Epithelial cell of proximal tubule (primary cell): ENCODE measurements around the gene FHOD3. TPM values are rescaled to one million over a fixed set of nuclear protein-coding genes. Genes with fewer than 3 reads are reported as not detected.

Experiments used
- DNase-seq: peaks from one replicate; pipeline ENCODE4 v3.0.0-alpha.2; 2011; ENCODE audit warnings: low read depth
- H3K4me3 ChIP-seq: 2 replicates; pipeline ENCODE4 v1.5.1; 2011; ENCODE audit warnings: low read depth, mild to moderate bottlenecking, low read length
- CTCF ChIP-seq: conservative IDR thresholded peaks from 2 replicates; pipeline ENCODE4 v1.5.1; 2012; ENCODE audit warnings: low read depth, mild to moderate bottlenecking, low read length
- total RNA-seq: library from RNA; depleted of rRNA; stranded (reverse); fragments of >200 nt; gene quantifications from 2 replicates; pipeline ENCODE4 v1.2.3, GENCODE V29; 2015

The FHOD3 gene
- total RNA-seq, 1 donor from 2014 or later, result 27.3 TPM

DNA sequence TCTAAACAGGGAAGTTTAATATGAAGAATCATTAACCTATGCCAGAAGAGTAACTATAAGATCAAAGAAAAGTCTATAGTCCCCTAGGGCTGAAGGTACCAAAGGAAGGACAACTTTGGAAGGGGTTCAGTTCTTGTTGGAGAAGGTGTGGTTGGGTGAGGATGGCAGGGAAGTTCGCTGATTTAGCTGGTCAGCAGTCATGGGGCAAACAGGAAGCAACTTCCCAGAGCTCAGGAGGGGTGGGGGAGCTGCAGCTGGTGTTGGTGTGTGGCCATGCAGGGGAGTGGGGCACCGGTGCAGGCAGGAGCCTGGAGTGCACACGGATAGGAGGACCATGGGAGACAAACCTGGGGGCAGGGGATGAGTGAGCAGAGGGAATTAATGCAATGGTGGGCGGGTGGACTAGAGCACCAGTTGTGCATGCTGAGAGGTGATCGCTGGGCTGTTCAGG is 34.0 kb downstream of the FHOD3 start:
- no peak for TF ChIP-seq CTCF
- no peak overlapping the region for H3K4me3 ChIP-seq
- DNase-seq, result no peak

DNA sequence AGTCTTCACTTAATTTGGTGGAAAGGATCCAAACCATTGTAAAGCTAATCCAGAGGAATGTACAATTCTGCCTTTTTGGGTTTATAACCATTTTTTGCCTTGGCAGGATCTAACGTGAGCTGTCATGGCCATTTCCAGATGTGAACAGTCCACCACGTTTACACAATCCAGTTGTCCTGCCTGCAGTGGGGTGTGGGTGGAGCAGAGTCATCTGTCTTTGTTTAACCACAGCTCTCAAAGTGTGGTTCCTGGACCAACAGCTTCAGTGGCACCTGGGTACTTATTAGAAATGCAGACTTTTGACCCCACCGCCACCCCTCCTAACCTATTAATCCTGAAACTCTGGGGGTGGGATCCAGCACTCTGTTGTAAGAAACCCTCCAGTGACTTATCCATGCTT is 35.9 kb downstream of the FHOD3 start:
- TF ChIP-seq CTCF, result no peak
- H3K4me3 ChIP-seq, result no peak overlapping the region
- no peak for DNase-seq

DNA sequence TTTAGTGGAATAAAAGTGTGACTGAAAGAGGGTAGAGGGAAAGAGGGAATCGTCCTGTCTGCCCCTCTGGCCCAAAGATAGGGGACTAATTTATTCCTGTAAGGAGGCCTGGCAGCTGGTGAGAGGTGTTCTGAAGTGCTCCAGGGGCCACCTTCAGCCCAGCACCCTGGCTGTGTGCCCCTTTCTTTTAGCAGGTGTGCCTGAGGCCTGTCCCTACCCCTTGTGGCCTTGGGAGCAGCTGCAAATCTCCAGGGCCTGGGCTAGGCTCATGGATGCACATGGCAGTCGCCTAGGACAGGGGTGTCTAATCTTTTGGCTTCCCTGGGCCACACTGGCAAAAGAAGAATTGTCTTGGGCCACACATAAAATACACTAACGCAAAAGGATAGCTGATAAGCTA is 37.3 kb downstream of the FHOD3 start:
- DNase-seq, result no peak
- no peak for TF ChIP-seq CTCF
- no peak overlapping the region for H3K4me3 ChIP-seq

GRCh38 chr18:36335476-36336279 is 38.2 kb downstream of the FHOD3 start:
- DNase-seq, result no peak
- TF ChIP-seq CTCF, result no peak
- no peak overlapping the region for H3K4me3 ChIP-seq

DNA sequence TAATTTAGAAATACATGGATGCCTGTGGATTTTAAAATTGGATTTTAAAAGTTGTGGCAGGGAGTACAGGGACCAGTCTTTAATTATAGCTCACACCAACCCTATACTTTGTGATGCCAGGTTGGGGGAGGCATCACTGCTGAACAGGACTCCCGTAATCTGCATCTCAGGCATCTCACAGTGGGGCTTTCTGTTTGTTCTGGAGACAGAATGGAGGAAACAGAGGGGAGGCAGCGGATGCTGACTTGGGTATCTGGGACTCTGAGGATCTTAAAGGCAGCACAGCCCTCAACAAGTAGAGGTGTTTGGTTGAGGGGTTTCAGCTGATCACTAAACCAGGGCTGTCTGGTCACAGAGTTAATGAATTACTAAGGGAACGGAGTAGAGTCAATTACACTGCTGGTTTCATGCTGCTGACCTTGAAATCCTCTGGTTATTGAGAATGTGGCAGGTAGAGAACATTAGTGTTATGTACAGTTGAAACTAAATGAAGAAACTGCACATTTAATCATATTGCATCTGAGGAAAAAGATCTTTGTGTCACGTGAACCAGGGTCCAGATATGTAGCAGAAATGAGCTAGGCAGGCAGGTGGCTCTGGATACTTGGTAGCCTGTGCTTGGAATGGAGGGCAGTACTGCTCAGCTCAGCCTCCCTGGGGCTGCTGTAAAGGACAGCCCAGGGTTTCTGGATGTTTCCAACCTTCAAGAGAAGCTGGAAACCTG is 40.3 kb downstream of the FHOD3 start:
- no peak overlapping the region for H3K4me3 ChIP-seq
- DNase-seq, result no peak
- no peak for TF ChIP-seq CTCF

- TF ChIP-seq CTCF, result no peak
- no peak for DNase-seq
- H3K4me3 ChIP-seq, result no peak overlapping the region
Measured at GRCh38 chr18:36338403-36338933, 41.0 kb downstream of the FHOD3 start.
